GM12878 (cell line): ENCODE measurements around the gene GRAMD1B. TPM values are rescaled to one million over a fixed set of nuclear protein-coding genes. Genes with fewer than 3 reads are reported as not detected.

Experiments
- ATAC-seq: fragments of 200-7000 bp; cut with Tn5 transposase; 3 replicates; pipeline ENCODE4 v1.9.1; 2020; ENCODE audit warnings: mild to moderate bottlenecking, moderate library complexity
- BruUV-seq: library from RNA; stranded (reverse); fragments of 400-500 nt; replicated peaks from 2 replicates; lab custom pipeline; 2021; lab: Mats Ljungman, UMichigan
- CTCF ChIA-PET: fragments of 300-600 bp; sonication (Branson Sonifier 250); formaldehyde crosslinking; extraction: SDS; loops from one replicate; lab custom pipeline; 2021; ENCODE audit warnings: inconsistent platforms; lab: Yijun Ruan, JAX
- POLR2A ChIA-PET: fragments of 350-600 bp; formaldehyde crosslinking; extraction: SDS; loops from one replicate; lab custom pipeline; 2021; ENCODE audit warnings: inconsistent platforms; lab: Charles Lee
- RAD21 ChIA-PET: fragments of 300-600 bp; sonication (Branson Sonifier 250); formaldehyde crosslinking; loops from one replicate; lab custom pipeline; 2023; ENCODE audit warnings: antibody characterized with exemption; ENCODE audit not compliant: unreplicated experiment; lab: Charles Lee
- SMC1A ChIA-PET: fragments of 300-600 bp; sonication (Branson Sonifier 250); formaldehyde crosslinking; loops from one replicate; lab custom pipeline; 2023; ENCODE audit not compliant: unreplicated experiment, uncharacterized antibody; lab: Charles Lee
- DNase-seq: peaks from one replicate; pipeline ENCODE4 v3.0.0-alpha.2; 2011; ENCODE audit warnings: low read depth, low spot score
- FAIRE-seq: peaks from 3 replicates; lab custom pipeline; 2011; peaks lifted over from hg19 to GRCh38; lab: Jason Lieb, UNC
- H2AFZ ChIP-seq: 2 replicates; pipeline ENCODE4 v1.6.0; 2011; ENCODE audit warnings: low read depth, low read length, control low read depth; ENCODE audit not compliant: control insufficient read depth
- H3K27ac ChIP-seq: 2 replicates; pipeline ENCODE4 v1.5.1; 2011; ENCODE audit warnings: control low read depth; ENCODE audit not compliant: control insufficient read depth, insufficient read depth
- H3K27me3 ChIP-seq, 2 experiments: replicated peaks in 1 of 2; 2 replicates each; pipeline versions ENCODE4 v1.6.0 to v1.6.1; 2011; ENCODE audit warnings: low read length in 1 of 2; ENCODE audit not compliant: control insufficient read depth in 2 of 2, insufficient read depth in 2 of 2
- H3K36me3 ChIP-seq, 2 experiments: 2 replicates each; pipeline ENCODE4 v1.5.1; 2011; ENCODE audit warnings: low read length in 1 of 2; ENCODE audit not compliant: control insufficient read depth in 2 of 2, insufficient read depth in 2 of 2
- H3K4me1 ChIP-seq: 2 replicates; pipeline ENCODE4 v1.6.1; 2011; ENCODE audit warnings: mild to moderate bottlenecking, low read length, moderate library complexity, mixed read lengths; ENCODE audit not compliant: control insufficient read depth, insufficient read depth
- H3K4me2 ChIP-seq: 2 replicates; pipeline ENCODE4 v1.6.0; 2011; ENCODE audit warnings: control low read depth; ENCODE audit not compliant: control insufficient read depth, insufficient read depth
- H3K4me3 ChIP-seq: fragments of 200-600 bp; sonication (generic); 2 replicates; pipeline ENCODE4 v1.5.1; 2016
- H3K79me2 ChIP-seq: 2 replicates; pipeline ENCODE4 v1.6.0; 2011; ENCODE audit warnings: low read length; ENCODE audit not compliant: control insufficient read depth, insufficient read depth
- H3K9ac ChIP-seq: 2 replicates; pipeline ENCODE4 v1.8.0; 2011; ENCODE audit warnings: low read length, control low read depth, mixed read lengths; ENCODE audit not compliant: control insufficient read depth, insufficient read depth
- H3K9me3 ChIP-seq: replicated peaks from 3 replicates; pipeline ENCODE4 v1.5.1; 2011; ENCODE audit warnings: mild to moderate bottlenecking, low read length; ENCODE audit not compliant: control insufficient read depth, insufficient read depth
- H4K20me1 ChIP-seq: 2 replicates; pipeline ENCODE4 v1.6.0; 2011; ENCODE audit not compliant: control insufficient read depth, insufficient read depth
- JUNB ChIP-seq: IDR thresholded peaks from 2 replicates; pipeline ENCODE4 v1.6.1; 2016; ENCODE audit warnings: antibody characterized with exemption, mild to moderate bottlenecking
- NFYA ChIP-seq: IDR thresholded peaks from 2 replicates; pipeline ENCODE4 v1.6.1; 2011; ENCODE audit warnings: low read depth, mild to moderate bottlenecking, low read length, improper control_type of control experiment, borderline replicate concordance
- POLR2A ChIP-seq: IDR thresholded peaks from 2 replicates; pipeline ENCODE4 v1.6.1; 2011; ENCODE audit warnings: low read depth, mild to moderate bottlenecking, low read length
- SUZ12 ChIP-seq: fragments of 200-600 bp; sonication (generic); IDR thresholded peaks from one replicate; pipeline ENCODE4 v1.6.1; 2018; ENCODE audit warnings: antibody characterized with exemption, mild to moderate bottlenecking; ENCODE audit not compliant: unreplicated experiment
- ZNF207 ChIP-seq: fragments of 450-650 bp; IDR thresholded peaks from 2 replicates; pipeline ENCODE4 v1.6.1; 2014; ENCODE audit warnings: antibody characterized with exemption, mild to moderate bottlenecking, borderline replicate concordance
- WGBS: methylation state at CpG from one replicate; pipeline ENCODE4 v1.1.6; 2016; ENCODE audit warnings: low lambda C conversion rate; ENCODE audit not compliant: insufficient replicate concordance, insufficient coverage; ENCODE audit errors: missing lambda C conversion rate; 5-methylcytosine and 5-hydroxymethylcytosine counted together
- in situ Hi-C: fragments of 300-500 bp; cut with MboI; formaldehyde crosslinking; loops from 9 replicates; pipeline ENCODE4 v1.14.3; 2018; ENCODE audit warnings: mixed read lengths
- intact Hi-C: fragments of 100-400 bp; cut with micrococcal nuclease; formaldehyde crosslinking; loops from one replicate; pipeline ENCODE4 v1.14.2; 2022; ENCODE audit not compliant: unreplicated experiment
- polyA plus RNA-seq, 11 experiments: library from polyadenylated mRNA; depleted of rRNA in 4 of 11; unstranded in 6 of 11; stranded (reverse) in 5 of 11; fragments of >200 nt; fragmentation: Nextera tagmentation in 4 of 11; fragmentation: Illumina TruSeq in 1 of 11; extraction: Ambion mirVana in 4 of 11; extraction: Trizol in 1 of 11; gene quantifications; 1 replicate in 1 of 11; 2 replicates in 10 of 11; pipeline versions ENCODE4 v1.2.1 to v1.2.3, GENCODE V29; 2011 to 2016; ENCODE audit warnings: inconsistent platforms in 2 of 11, missing spikeins in 2 of 11, low read depth in 1 of 11
- total RNA-seq, 4 experiments: library from RNA; depleted of rRNA in 3 of 4; stranded (reverse); fragments of >200 nt in 3 of 4; fragmentation: Illumina TruSeq in 1 of 4; extraction: Trizol in 1 of 4; gene quantifications; 2 replicates each; pipeline versions ENCODE4 v1.2.1 to v1.2.3, GENCODE V29; 2013 to 2021
- TF ChIP-seq, protein P1 (sequence below): fragments of 150-350 bp; IDR thresholded peaks from 2 replicates; pipeline ENCODE4 v1.6.1; 2014; ENCODE audit warnings: mild to moderate bottlenecking, low read depth, low read length
- TF ChIP-seq, protein P2 (sequence below): IDR thresholded peaks from 2 replicates; pipeline ENCODE4 v1.6.1; 2012; ENCODE audit warnings: mild to moderate bottlenecking, low read depth, low read length
- TF ChIP-seq, protein P3 (sequence below): fragments of 450-650 bp; IDR thresholded peaks from 2 replicates; pipeline ENCODE4 v1.6.1; 2017; ENCODE audit warnings: borderline replicate concordance

Gene GRAMD1B
- total and polyA plus RNA-seq, 10 of the 15 experiments (the other 5 are each of a cell fraction or from before 2014, with no cell fraction given) = 1.9 to 49.1 (median 26.9) TPM

DNA sequence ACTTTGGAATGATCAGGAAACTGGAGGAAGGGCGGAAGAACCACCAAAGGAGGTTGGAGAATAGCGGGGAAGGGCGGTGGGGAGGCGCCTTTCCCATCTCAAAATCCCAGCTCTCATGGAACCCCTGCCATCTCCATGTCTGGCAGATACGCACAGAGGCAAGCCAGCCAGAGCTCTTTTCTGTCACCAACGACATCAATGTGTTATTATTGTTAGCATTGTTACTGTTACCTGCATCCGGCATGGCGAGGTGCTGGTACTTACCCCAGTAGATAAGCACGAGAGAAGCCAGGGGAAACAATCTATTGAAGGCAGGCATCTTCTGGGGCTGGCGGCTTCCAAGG lies 223.4 kb downstream of the GRAMD1B start (continued):
- TF ChIP-seq, protein P1, sequence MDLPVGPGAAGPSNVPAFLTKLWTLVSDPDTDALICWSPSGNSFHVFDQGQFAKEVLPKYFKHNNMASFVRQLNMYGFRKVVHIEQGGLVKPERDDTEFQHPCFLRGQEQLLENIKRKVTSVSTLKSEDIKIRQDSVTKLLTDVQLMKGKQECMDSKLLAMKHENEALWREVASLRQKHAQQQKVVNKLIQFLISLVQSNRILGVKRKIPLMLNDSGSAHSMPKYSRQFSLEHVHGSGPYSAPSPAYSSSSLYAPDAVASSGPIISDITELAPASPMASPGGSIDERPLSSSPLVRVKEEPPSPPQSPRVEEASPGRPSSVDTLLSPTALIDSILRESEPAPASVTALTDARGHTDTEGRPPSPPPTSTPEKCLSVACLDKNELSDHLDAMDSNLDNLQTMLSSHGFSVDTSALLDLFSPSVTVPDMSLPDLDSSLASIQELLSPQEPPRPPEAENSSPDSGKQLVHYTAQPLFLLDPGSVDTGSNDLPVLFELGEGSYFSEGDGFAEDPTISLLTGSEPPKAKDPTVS = no peak
- TF ChIP-seq JUNB (no peak), ZNF207 (no peak), NFYA (no peak), POLR2A (no peak)

DNA sequence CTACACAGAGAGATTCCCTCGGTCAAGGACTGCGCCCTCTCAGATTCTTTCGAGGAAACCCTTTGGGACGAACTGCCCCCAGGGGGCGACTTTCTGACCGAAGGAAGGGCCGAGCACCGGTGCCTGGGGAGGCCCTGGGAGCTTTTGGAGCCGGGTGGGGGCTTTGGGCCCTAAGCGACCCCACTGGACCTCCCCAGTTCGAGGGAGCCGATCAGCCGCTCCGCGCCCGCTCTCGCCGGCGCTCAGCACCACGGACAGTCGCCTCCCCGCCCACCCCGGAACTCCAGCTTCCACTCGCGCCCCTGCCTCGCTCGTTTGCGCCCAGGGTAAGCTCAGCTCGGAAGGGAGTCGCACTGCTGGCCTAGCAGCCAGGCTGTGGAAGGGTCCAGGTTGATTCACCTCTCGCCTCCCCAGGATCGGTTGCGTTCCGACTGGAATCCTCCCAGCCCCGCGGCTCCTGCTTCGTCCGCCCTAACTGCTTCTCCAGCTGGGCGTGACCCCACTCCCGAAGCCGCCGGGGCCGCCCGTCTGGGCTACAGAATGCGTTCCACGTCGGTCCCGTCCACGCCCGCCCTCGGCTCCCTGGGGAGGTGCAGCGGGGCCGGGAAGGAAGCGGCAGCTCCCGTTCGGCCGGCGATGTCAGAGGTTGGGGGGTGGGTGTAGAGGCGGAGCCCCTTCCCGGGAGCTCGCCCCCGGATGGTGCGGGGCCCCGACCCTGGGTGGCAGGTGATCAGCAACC lies 223.9 kb downstream of the GRAMD1B start:
- in situ Hi-C loops (no loop called here), intact Hi-C loops (no loop called here)
- Histone ChIP-seq H3K27ac (no peak overlapping the region), H2AFZ (peak overlapping the region; percentile 41; the same call in 1 of the 2 replicates), H3K79me2 (no peaks in the 10 kb centered on the region), H3K9ac (no peak overlapping the region), H4K20me1 (no peaks in the 10 kb centered on the region), H3K4me1 (no peaks in the 10 kb centered on the region), H3K9me3 (peaks cover 4% of the 10 kb centered on the region; the same call in 2 of the 3 replicates), H3K36me3 (no peaks in the 10 kb centered on the region), H3K4me2 (peak overlapping the region; percentile 93), H3K4me3 (peak overlapping the region; percentile 58; the same call in 1 of the 2 replicates), H3K27me3 (peaks cover 6 to 10% of the 10 kb centered on the region in 2 experiments)
- BruUV-seq = no TSS peak
- no peak for DNase-seq
- no peak for FAIRE-seq
- TF ChIP-seq, protein P2, sequence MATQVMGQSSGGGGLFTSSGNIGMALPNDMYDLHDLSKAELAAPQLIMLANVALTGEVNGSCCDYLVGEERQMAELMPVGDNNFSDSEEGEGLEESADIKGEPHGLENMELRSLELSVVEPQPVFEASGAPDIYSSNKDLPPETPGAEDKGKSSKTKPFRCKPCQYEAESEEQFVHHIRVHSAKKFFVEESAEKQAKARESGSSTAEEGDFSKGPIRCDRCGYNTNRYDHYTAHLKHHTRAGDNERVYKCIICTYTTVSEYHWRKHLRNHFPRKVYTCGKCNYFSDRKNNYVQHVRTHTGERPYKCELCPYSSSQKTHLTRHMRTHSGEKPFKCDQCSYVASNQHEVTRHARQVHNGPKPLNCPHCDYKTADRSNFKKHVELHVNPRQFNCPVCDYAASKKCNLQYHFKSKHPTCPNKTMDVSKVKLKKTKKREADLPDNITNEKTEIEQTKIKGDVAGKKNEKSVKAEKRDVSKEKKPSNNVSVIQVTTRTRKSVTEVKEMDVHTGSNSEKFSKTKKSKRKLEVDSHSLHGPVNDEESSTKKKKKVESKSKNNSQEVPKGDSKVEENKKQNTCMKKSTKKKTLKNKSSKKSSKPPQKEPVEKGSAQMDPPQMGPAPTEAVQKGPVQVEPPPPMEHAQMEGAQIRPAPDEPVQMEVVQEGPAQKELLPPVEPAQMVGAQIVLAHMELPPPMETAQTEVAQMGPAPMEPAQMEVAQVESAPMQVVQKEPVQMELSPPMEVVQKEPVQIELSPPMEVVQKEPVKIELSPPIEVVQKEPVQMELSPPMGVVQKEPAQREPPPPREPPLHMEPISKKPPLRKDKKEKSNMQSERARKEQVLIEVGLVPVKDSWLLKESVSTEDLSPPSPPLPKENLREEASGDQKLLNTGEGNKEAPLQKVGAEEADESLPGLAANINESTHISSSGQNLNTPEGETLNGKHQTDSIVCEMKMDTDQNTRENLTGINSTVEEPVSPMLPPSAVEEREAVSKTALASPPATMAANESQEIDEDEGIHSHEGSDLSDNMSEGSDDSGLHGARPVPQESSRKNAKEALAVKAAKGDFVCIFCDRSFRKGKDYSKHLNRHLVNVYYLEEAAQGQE = peak; percentile 96
- peak; percentile 50 for TF ChIP-seq SUZ12
- TF ChIP-seq, protein P3, sequence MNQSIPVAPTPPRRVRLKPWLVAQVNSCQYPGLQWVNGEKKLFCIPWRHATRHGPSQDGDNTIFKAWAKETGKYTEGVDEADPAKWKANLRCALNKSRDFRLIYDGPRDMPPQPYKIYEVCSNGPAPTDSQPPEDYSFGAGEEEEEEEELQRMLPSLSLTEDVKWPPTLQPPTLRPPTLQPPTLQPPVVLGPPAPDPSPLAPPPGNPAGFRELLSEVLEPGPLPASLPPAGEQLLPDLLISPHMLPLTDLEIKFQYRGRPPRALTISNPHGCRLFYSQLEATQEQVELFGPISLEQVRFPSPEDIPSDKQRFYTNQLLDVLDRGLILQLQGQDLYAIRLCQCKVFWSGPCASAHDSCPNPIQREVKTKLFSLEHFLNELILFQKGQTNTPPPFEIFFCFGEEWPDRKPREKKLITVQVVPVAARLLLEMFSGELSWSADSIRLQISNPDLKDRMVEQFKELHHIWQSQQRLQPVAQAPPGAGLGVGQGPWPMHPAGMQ = no peak
- CTCF ChIA-PET = interaction anchor here (1.3 kb wide), 1 partner anchor 53 kb away, joined by 3 read pairs; no protein-coding TSS in a partner anchor
- 4% methylated on average over 46 of the region's 64 CpGs for WGBS
- RAD21 ChIA-PET = no interaction called here
- POLR2A ChIA-PET = no interaction called here
- peak; percentile 79 for ATAC-seq
- SMC1A ChIA-PET = no interaction called here
